GM12801 (cell line): ENCODE results near the gene CSDE1.

ENCODE experiments used
- TF ChIP-seq, protein P1 (sequence below): IDR thresholded peaks from one replicate; pipeline ENCODE4 v1.5.1; 2011; ENCODE audit warnings: control low read depth; ENCODE audit not compliant: insufficient read length; ENCODE audit errors: extremely low read depth

The CSDE1 gene

DNA sequence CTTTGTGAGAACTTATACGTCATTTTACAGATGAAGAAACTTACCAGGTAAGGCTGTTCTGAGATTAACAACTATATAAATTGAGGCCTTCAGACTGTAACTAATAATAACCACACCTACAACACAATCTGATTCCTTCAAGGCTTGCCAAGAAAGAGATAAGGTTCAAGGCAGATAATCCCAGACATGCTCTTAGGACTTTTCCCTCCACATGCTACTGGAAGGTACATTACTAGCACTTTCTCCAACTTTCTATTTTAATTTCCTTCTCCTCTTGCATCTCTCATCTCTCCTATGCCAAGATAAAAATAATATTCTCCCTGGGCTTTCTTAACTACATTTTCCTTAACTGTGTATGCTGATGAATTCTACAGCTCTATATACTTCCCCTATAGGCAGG, 22.3 kb downstream of the CSDE1 start:
- TF ChIP-seq, protein P1, sequence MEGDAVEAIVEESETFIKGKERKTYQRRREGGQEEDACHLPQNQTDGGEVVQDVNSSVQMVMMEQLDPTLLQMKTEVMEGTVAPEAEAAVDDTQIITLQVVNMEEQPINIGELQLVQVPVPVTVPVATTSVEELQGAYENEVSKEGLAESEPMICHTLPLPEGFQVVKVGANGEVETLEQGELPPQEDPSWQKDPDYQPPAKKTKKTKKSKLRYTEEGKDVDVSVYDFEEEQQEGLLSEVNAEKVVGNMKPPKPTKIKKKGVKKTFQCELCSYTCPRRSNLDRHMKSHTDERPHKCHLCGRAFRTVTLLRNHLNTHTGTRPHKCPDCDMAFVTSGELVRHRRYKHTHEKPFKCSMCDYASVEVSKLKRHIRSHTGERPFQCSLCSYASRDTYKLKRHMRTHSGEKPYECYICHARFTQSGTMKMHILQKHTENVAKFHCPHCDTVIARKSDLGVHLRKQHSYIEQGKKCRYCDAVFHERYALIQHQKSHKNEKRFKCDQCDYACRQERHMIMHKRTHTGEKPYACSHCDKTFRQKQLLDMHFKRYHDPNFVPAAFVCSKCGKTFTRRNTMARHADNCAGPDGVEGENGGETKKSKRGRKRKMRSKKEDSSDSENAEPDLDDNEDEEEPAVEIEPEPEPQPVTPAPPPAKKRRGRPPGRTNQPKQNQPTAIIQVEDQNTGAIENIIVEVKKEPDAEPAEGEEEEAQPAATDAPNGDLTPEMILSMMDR = no peak

DNA sequence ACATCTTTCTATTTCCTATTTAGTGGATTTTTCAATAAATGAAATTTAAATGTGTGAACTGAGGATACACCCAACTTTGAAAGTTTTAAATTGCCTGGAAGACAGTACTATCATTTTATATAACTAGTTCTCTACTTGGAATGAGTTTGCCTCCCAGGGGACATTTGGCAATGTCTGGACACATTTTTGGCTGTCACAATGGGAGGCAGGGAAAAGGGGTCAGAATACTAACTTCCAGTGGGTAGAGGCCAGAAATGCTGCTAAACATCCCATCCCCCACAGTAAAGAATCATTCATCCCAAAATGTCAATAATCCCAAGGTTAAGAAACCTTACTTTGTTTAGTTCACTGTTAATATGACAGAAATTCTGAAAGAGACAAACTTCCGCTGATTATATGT, 28.0 kb downstream of the CSDE1 start:
- TF ChIP-seq, protein P1 = no peak

DNA sequence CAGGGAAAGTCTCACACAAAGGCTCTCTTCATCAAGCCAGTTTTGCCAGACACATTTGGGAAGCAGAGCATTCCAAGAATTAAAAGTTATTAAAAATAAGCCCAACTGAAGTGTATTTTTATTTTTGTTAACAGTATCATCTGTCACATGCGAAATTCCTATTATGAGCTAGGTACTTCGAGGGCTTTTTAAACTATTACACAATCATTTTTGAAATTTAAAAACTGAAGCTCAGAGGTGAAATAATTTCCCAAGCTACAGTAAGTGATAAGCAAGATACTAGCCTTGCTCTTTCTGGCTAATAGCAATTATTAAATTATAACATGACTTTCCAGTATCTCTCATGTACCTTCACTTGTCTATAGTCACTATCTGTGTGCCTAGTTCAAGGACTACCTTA, 29.2 kb downstream of the CSDE1 start:
- TF ChIP-seq, protein P1 = no peak

DNA sequence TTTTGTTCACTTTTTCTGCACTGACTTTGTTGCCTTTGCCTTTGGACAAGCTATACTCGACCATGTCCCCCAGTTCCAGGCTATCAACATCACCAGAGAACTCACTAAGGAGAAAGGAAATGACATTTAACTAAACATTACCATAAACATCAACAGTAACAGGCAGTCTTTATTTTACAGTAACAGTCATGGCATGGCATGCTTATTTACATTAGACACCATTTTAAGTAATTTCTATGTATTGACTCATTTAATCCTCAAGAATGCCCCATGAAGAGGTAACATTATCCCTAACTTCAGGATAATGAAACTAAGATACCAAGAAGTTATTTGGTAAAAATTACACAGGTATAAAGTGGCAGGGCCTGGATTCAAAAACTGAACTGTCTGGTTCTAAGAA, 32.6 kb downstream of the CSDE1 start:
- TF ChIP-seq, protein P1 = no peak

DNA sequence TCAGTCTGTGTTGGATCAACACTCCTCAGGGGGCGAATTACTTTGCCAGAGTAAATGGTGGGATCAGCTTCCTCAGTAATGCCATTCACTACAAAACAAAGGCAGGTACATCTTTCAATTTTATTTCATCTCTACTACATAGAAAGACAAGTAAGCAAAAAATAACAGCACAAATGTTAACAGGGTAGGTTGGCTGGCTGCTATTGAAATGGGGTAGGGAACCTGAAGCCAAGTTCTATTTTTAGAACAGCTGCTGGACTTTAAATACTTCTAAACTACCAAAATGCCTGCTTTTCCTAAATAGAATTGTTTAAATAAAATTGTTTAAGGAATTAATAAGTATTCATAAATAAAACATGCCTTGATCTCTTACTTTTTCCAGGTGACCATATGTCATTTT, 33.9 kb downstream of the CSDE1 start:
- TF ChIP-seq, protein P1 = no peak

DNA sequence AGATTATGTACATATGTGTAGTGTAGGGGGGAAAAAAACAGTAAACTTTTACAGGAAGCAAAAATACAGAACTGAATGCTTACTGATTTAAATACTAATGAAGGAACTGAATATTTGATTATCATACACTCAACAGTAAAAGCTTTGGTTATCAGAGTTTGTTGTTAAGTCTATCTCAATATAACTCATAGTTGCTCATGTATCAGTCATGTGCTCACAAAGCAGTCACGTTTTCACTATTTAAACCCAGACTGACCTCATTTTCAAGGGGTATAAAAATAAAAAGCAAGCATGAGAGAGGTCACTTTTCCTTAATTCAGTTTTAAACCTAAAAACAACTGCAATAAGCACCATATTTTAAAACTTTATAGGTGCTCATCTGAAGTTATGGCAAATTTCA, 34.3 kb downstream of the CSDE1 start:
- TF ChIP-seq, protein P1 = no peak

DNA sequence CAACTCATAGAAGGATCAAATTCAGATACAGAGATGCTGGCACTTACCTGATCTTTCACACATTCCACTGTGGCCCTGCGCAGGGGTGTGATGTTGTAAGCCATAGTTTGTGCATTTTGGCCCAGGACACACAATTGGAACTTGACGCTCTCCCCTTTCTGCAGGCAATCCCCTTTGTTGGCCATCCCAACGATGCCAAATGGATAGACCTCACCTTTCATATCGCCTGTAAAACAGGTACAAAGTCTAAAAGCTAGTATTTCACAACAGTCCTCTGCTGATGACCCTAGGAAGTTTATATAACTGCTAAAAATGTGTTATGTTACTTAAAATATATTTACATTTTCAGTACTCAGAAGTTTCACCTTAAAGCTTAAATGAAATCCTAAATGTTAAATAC, 37.3 kb downstream of the CSDE1 start:
- TF ChIP-seq, protein P1 = no peak

DNA sequence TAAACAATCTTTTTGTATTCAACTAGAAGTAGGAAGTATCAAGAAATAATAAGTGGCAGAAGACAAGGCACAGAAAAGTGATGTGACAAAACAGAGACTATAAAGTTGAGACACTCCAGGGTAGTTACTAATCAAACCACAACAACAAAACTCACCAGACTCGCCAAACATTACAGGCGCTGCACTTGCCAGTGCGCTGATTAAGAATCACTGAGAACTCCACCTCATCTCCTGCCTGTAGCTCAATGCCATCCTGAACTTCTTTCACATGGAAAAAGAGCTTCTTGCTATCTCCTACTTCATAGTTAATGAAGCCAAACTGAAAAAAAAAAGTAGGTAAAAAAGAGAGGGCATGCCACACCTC, 38.4 kb downstream of the CSDE1 start:
- TF ChIP-seq, protein P1 = no peak
